GM21619 (cell line): ENCODE results near the gene IGFL3.

Source experiments
- ATAC-seq: cut with Tn5 transposase; IDR thresholded peaks from one replicate; pipeline ENCODE4 v1.9.1; 2021; ENCODE audit not compliant: unreplicated experiment

IGFL3 gene

DNA sequence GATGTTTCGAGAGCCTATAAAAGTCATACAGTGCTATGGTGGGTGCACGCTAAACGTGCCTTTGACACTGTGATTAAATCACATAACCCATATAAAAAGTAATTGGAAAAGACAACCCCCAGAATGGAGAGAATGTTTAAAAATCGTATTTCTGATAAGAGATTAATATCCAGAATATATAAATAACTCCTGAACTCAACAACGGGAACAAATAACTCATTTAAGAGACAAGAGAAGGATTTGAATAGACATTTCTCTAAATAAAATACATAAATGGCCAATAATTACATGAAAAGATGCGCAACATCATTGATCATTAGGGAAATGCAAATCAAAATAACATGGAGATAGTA, 46.7 kb downstream of the IGFL3 start:
- no peak for ATAC-seq

DNA sequence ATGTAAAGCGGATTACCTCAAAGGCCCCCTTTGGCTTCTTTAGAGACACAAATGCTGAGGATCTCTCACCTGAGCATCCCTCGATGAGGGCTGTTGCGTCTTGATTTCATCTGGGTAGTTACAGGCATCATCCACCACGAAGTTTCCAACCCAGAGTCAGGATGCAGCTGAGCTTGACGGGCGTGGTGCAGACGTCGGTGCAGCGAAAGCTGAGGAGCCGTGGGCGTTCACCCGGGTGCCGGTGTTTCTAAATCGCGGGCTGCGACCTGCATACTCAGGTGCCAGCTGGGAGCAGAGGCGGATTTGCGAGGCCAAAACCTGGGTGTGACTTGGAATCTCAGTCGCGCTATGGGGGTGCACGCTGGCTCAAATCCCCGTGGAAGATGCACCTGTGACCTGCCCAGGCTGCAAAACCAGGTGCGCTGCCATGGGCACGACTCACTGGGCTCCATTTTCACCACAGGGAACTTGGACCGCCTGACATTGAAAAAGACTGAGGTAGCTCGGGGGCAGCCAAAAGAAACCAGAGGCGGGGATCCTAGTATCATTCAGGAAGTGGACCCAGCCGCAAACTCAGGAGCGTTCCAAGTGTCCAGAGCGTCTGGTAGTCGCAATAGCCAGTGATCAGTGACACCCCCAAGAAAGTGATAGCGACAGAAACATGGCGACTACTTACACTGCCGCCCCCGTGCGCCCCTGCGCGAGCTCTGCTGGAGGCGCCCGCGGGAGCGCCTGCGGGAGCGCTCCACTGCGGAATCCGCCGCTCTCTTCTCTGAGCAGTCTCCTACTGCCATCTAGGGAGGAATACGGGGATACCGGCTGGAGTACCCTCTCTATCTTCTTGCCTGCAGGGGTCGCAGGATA, 47.3 kb downstream of the IGFL3 start:
- ATAC-seq = no peak

DNA sequence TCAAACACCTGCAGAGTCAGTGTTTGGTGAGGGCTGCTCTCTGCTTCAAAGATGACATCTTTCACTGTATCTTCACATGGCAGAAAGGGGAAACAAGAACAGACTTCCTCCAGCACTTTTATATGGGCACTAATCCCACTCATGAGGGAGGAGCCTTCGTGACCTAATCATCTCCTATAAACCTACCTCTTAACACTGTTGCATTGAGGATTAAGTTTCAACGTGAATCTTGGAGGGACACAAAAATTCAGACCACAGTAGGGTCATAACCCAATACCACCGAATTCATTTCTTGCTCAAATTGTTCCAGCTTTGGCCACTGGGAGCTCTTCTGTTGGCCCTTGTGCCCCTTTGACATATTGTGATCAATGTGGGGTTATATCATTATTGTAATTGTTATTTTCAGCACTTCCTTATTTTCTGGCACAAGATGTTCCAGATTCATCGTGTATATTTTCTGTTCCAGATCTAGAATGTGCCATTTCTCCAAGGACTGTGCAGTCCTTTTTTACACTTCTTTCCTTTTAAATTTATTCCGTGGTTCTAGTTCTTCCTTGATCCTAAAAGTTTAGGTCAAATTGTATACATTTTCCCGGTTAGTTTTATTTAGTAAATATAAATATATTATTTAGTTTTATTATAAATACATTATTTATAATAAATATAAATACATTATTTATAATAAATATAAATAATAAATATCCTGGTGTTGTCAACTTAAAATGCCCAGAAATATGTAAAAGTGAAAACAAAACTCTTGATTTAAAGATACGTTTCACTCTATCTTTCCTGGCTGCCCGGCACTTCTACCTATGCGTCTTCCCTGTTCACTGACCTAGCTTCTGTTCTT, 48.2 kb downstream of the IGFL3 start:
- ATAC-seq = no peak

DNA sequence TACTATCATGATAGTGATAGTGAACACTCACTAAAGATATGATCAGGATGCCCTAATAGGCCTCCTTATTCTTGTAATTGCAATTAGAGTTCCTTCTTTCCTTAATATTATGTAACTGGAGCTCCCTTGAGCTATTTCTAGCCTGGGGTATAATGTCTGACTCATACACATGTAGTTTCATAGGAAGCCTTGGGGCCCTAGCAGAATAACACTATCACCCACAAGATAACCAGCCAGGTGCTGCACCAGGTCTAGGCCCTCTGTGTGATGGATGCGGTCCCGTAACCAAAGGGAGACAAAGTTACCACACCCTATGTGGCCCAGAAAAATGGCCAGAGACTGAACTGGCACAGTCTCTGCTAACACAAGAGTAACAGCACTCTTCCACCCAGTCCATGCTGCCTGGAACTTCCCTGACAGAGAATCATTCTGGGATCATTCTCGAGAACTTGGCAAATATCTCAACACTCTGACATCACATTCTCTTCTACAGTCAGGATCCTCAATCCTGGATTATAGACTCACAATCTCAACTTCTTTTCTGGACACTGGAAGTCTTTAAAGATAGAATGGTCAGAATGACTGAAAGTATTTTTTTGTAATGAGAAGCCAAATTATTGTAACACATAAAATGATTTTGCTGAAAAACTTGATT, 51.1 kb downstream of the IGFL3 start:
- no peak for ATAC-seq
